ENCODE results near the gene LDB1. TPM values are rescaled to one million over a fixed set of nuclear protein-coding genes. Genes with fewer than 3 reads are reported as not detected.

LDB1 gene
- total and polyA plus RNA-seq, 2 of the 13 experiments (the other 11 are each of a cell fraction or from before 2014, with no cell fraction given): 17.2 to 45.5 TPM

- H3K9me3 ChIP-seq (ENCODE audit: low read length): no peaks in the 10 kb centered on the region
- no peak for ATAC-seq
- H3K4me3 ChIP-seq (replicated peaks in 1 of 3; ENCODE audit: insufficient read depth in 1 of 3, low read depth in 2 of 3, low read length in 3 of 3): no peak overlapping the region
- POLR2A ChIA-PET: no interaction called here
- CTCF ChIA-PET (ENCODE audit: low intra/inter-chr PET ratio, low total read pairs): no interaction called here
- in situ Hi-C loops (cut with HindIII; ENCODE audit: extremely low pct_ligation_motif_present, low pct_unique_long_range_greater_than_20kb): no loop called here
- no peak overlapping the region for H3K9ac ChIP-seq (ENCODE audit: insufficient read depth, low read depth, low read length)
- TF ChIP-seq REXO4 (CRISPR knock-in tag; IDR thresholded peaks at IDR 0.05; ENCODE audit: borderline replicate concordance): no peak
- TF ChIP-seq ZNF768 (CRISPR knock-in tag; IDR thresholded peaks at IDR 0.05): peak; percentile 45; the same call in 1 of the 2 replicates
- TF ChIP-seq MXI1 (IDR thresholded peaks at IDR 0.05; ENCODE audit: borderline replicate concordance, low read depth, low read length): no peak
- no peak for TF ChIP-seq HDAC1 (CRISPR knock-in tag; IDR thresholded peaks at IDR 0.05)
- H3K27me3 ChIP-seq (ENCODE audit: control insufficient read depth in 1 of 2, insufficient read depth in 2 of 2, low read length in 2 of 2): no peaks in the 10 kb centered on the region
- no peak for FAIRE-seq
- no peaks in the 10 kb centered on the region for H3K4me1 ChIP-seq (ENCODE audit: insufficient read depth, low read length)
- H3K4me2 ChIP-seq (ENCODE audit: low read depth, low read length): no peak overlapping the region
- no peaks in the 10 kb centered on the region for H3K79me2 ChIP-seq (ENCODE audit: insufficient read depth, low read length)
- H4K20me1 ChIP-seq (ENCODE audit: insufficient read depth, low read length): no peaks in the 10 kb centered on the region
- no peaks in the 10 kb centered on the region for H3K36me3 ChIP-seq (replicated peaks in 1 of 2; ENCODE audit: control insufficient read depth in 1 of 2, insufficient read depth in 2 of 2, low read length in 2 of 2)
- no peak overlapping the region for H2AFZ ChIP-seq (ENCODE audit: low read length)
- H3K27ac ChIP-seq (ENCODE audit: extremely low read length, insufficient read depth, low read length): no peak overlapping the region
- no peak for DNase-seq (ENCODE audit: low spot score)
- WGBS (ENCODE audit: low lambda C conversion rate): 94% methylated on average over 7 of the region's 7 CpGs
- no TSS peak for BruUV-seq (replicated peaks)
- intact Hi-C loops (cut with micrococcal nuclease; ENCODE audit: unreplicated experiment): no loop called here
These were observed 23.7 kb downstream of the LDB1 start for GRCh38 chr10:102096449-102096848.

- no peak overlapping the region for H3K9ac ChIP-seq (ENCODE audit: insufficient read depth, low read depth, low read length)
- H3K9me3 ChIP-seq (ENCODE audit: low read length): no peaks in the 10 kb centered on the region
- H3K36me3 ChIP-seq (replicated peaks in 1 of 2; ENCODE audit: control insufficient read depth in 1 of 2, insufficient read depth in 2 of 2, low read length in 2 of 2): no peaks in the 10 kb centered on the region
- no peak overlapping the region for H3K4me3 ChIP-seq (replicated peaks in 1 of 3; ENCODE audit: insufficient read depth in 1 of 3, low read depth in 2 of 3, low read length in 3 of 3)
- in situ Hi-C loops (cut with HindIII; ENCODE audit: extremely low pct_ligation_motif_present, low pct_unique_long_range_greater_than_20kb) (no loop called here), intact Hi-C loops (cut with micrococcal nuclease; ENCODE audit: unreplicated experiment) (no loop called here)
- H3K27ac ChIP-seq (ENCODE audit: extremely low read length, insufficient read depth, low read length): no peak overlapping the region
- no peaks in the 10 kb centered on the region for H3K4me1 ChIP-seq (ENCODE audit: insufficient read depth, low read length)
- DNase-seq (ENCODE audit: low spot score) (no peak), ATAC-seq (no peak), FAIRE-seq (no peak)
- BruUV-seq (replicated peaks): no TSS peak
- POLR2A ChIA-PET: no interaction called here
- no peaks in the 10 kb centered on the region for H4K20me1 ChIP-seq (ENCODE audit: insufficient read depth, low read length)
- no peaks in the 10 kb centered on the region for H3K27me3 ChIP-seq (ENCODE audit: control insufficient read depth in 1 of 2, insufficient read depth in 2 of 2, low read length in 2 of 2)
- WGBS (ENCODE audit: low lambda C conversion rate): 8% methylated on average over 2 of the region's 2 CpGs
- no peak overlapping the region for H2AFZ ChIP-seq (ENCODE audit: low read length)
- CTCF ChIA-PET (ENCODE audit: low intra/inter-chr PET ratio, low total read pairs): no interaction called here
- no peaks in the 10 kb centered on the region for H3K79me2 ChIP-seq (ENCODE audit: insufficient read depth, low read length)
- no peak overlapping the region for H3K4me2 ChIP-seq (ENCODE audit: low read depth, low read length)
- no peak for TF ChIP-seq DR1 (CRISPR knock-in tag; IDR thresholded peaks at IDR 0.05)
- no peak for TF ChIP-seq MTF2 (CRISPR knock-in tag; IDR thresholded peaks at IDR 0.05; ENCODE audit: borderline replicate concordance)
- TF ChIP-seq TBX2 (CRISPR knock-in tag; IDR thresholded peaks at IDR 0.05; ENCODE audit: borderline replicate concordance): no peak
- TF ChIP-seq SP5 (CRISPR knock-in tag; IDR thresholded peaks at IDR 0.05; ENCODE audit: borderline replicate concordance, low read depth): no peak
- TF ChIP-seq JUNB (CRISPR knock-in tag; IDR thresholded peaks at IDR 0.05; ENCODE audit: borderline replicate concordance): no peak
- TF ChIP-seq, protein P1, sequence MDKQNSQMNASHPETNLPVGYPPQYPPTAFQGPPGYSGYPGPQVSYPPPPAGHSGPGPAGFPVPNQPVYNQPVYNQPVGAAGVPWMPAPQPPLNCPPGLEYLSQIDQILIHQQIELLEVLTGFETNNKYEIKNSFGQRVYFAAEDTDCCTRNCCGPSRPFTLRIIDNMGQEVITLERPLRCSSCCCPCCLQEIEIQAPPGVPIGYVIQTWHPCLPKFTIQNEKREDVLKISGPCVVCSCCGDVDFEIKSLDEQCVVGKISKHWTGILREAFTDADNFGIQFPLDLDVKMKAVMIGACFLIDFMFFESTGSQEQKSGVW (CRISPR knock-in tag; IDR thresholded peaks at IDR 0.05; ENCODE audit: borderline replicate concordance): no peak
- no peak for TF ChIP-seq ZFYVE20 (CRISPR knock-in tag; IDR thresholded peaks at IDR 0.05; ENCODE audit: borderline replicate concordance, low read depth)
- no peak for TF ChIP-seq JDP2 (CRISPR knock-in tag; IDR thresholded peaks at IDR 0.05; ENCODE audit: borderline replicate concordance)
- TF ChIP-seq ZNF687 (CRISPR knock-in tag; IDR thresholded peaks at IDR 0.05): no peak
- TF ChIP-seq ZKSCAN5 (CRISPR knock-in tag; IDR thresholded peaks at IDR 0.05): no peak
- TF ChIP-seq NRL (CRISPR knock-in tag; IDR thresholded peaks at IDR 0.05; ENCODE audit: borderline replicate concordance): no peak
These were observed 29.4 kb downstream of the LDB1 start for GRCh38 chr10:102090772-102091171.
